ENCODE results near the gene KCNK4. TPM values are rescaled to one million over a fixed set of nuclear protein-coding genes. Genes with fewer than 3 reads are reported as not detected.

Gene KCNK4
- polyA plus RNA-seq, 1 donor from 2014 or later, result 1.0 TPM

GRCh38 chr11:64268893-64269539 is 22.1 kb upstream of the KCNK4 start:
- H3K36me3 ChIP-seq (ENCODE audit: insufficient read depth, low read length), result no peaks in the 10 kb centered on the region
- H3K4me2 ChIP-seq (ENCODE audit: low read length), result peak overlapping the region; percentile 89
- H3K9me3 ChIP-seq (ENCODE audit: low read length), result no peaks in the 10 kb centered on the region
- H3K27ac ChIP-seq (ENCODE audit: low read length), result peak overlapping the region; percentile 87
- no peaks in the 10 kb centered on the region for H3K79me2 ChIP-seq (replicated peaks; ENCODE audit: insufficient read depth, low read length)
- peak overlapping the region; percentile 45 for H2AFZ ChIP-seq (ENCODE audit: low read depth, low read length)
- no peaks in the 10 kb centered on the region for H3K27me3 ChIP-seq (ENCODE audit: insufficient read depth, low read depth, low read length)
- TF ChIP-seq REST (IDR thresholded peaks at IDR 0.05; ENCODE audit: borderline replicate concordance) (no peak), EZH2 (IDR thresholded peaks at IDR 0.05; ENCODE audit: borderline replicate concordance, insufficient read depth, low read length, poor library complexity, severe bottlenecking) (no peak), POLR2AphosphoS5 (IDR thresholded peaks at IDR 0.05) (no peak), MXI1 (conservative IDR thresholded peaks at IDR 0.05; ENCODE audit: poor library complexity, severe bottlenecking) (no peak), TAF1 (IDR thresholded peaks at IDR 0.05; ENCODE audit: low read depth) (no peak), EP300 (conservative IDR thresholded peaks at IDR 0.05; ENCODE audit: poor library complexity, severe bottlenecking) (no peak), SMC3 (conservative IDR thresholded peaks at IDR 0.05; ENCODE audit: poor library complexity) (no peak), RAD21 (conservative IDR thresholded peaks at IDR 0.05) (no peak)
- TF ChIP-seq, protein P1, sequence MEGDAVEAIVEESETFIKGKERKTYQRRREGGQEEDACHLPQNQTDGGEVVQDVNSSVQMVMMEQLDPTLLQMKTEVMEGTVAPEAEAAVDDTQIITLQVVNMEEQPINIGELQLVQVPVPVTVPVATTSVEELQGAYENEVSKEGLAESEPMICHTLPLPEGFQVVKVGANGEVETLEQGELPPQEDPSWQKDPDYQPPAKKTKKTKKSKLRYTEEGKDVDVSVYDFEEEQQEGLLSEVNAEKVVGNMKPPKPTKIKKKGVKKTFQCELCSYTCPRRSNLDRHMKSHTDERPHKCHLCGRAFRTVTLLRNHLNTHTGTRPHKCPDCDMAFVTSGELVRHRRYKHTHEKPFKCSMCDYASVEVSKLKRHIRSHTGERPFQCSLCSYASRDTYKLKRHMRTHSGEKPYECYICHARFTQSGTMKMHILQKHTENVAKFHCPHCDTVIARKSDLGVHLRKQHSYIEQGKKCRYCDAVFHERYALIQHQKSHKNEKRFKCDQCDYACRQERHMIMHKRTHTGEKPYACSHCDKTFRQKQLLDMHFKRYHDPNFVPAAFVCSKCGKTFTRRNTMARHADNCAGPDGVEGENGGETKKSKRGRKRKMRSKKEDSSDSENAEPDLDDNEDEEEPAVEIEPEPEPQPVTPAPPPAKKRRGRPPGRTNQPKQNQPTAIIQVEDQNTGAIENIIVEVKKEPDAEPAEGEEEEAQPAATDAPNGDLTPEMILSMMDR (IDR thresholded peaks at IDR 0.05; ENCODE audit: poor library complexity, severe bottlenecking), result no peak
- no peaks in the 10 kb centered on the region for H3K9me2 ChIP-seq (ENCODE audit: insufficient read depth, low read length)
- peaks cover 6% of the 10 kb centered on the region for H3F3A ChIP-seq (ENCODE audit: insufficient read depth, low read length, poor library complexity, severe bottlenecking)
- H4K20me1 ChIP-seq (ENCODE audit: insufficient read depth), result no peaks in the 10 kb centered on the region
- H3K4me3 ChIP-seq (ENCODE audit: low read length), result peak overlapping the region; percentile 96
- peak overlapping the region; percentile 87 for H3K9ac ChIP-seq (ENCODE audit: low read length)

DNA sequence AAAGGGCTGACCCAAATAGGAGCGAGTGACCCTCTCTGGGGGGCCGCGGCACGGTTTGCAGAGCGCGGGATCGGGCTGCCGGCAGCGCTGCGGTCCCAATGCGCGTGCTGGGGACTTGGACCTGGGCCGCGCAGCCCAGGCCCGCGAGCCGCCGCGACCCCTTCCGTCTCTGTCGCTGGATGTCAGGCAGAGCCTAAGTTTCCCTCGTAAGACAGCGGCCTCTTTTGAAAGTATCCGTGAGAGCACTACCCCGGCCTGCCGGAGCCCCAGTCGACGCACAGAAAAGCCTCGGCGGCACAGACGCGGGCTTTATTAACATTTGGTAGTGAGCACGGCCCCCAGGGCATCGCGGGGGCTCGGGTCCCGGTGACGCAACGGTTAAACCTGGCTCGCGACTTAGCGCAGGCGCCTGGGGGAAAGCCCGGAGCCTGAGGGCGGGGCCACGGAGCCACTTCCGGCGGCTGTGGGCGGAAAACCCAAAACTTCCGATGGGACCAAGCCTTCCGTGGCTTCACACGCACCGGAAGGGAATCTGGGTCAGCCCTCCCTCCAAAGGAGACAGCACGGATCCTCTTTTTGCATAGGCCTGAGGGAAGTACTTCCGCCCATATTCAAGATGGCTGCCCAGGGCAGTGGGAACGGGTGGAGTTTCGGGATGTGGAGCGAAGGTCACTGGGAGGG is 21.4 kb upstream of the KCNK4 start:
- peak; percentile 70 for TF ChIP-seq RAD21 (conservative IDR thresholded peaks at IDR 0.05)
- TF ChIP-seq EZH2 (IDR thresholded peaks at IDR 0.05; ENCODE audit: borderline replicate concordance, insufficient read depth, low read length, poor library complexity, severe bottlenecking), result no peak
- TF ChIP-seq MXI1 (conservative IDR thresholded peaks at IDR 0.05; ENCODE audit: poor library complexity, severe bottlenecking), result peak; percentile 71
- peak; percentile 70 for TF ChIP-seq SMC3 (conservative IDR thresholded peaks at IDR 0.05; ENCODE audit: poor library complexity)
- TF ChIP-seq TAF1 (IDR thresholded peaks at IDR 0.05; ENCODE audit: low read depth), result peak; percentile 49
- peak; percentile 76 for TF ChIP-seq POLR2AphosphoS5 (IDR thresholded peaks at IDR 0.05)
- TF ChIP-seq, protein P1 (IDR thresholded peaks at IDR 0.05; ENCODE audit: poor library complexity, severe bottlenecking), result peak; percentile 62
- no peak for TF ChIP-seq REST (IDR thresholded peaks at IDR 0.05; ENCODE audit: borderline replicate concordance)
- TF ChIP-seq EP300 (conservative IDR thresholded peaks at IDR 0.05; ENCODE audit: poor library complexity, severe bottlenecking), result peak; percentile 39
- H3K9me3 ChIP-seq (ENCODE audit: low read length), result no peaks in the 10 kb centered on the region
- H3K9me2 ChIP-seq (ENCODE audit: insufficient read depth, low read length), result no peaks in the 10 kb centered on the region
- peaks cover 6% of the 10 kb centered on the region for H3F3A ChIP-seq (ENCODE audit: insufficient read depth, low read length, poor library complexity, severe bottlenecking)
- peak overlapping the region; percentile 96 for H3K4me3 ChIP-seq (ENCODE audit: low read length)
- H3K27ac ChIP-seq (ENCODE audit: low read length), result peak overlapping the region; percentile 87
- peak overlapping the region; percentile 97 for H3K4me2 ChIP-seq (ENCODE audit: low read length)
- no peaks in the 10 kb centered on the region for H4K20me1 ChIP-seq (ENCODE audit: insufficient read depth)
- peak overlapping the region; percentile 87 for H3K9ac ChIP-seq (ENCODE audit: low read length)
- no peaks in the 10 kb centered on the region for H3K27me3 ChIP-seq (ENCODE audit: insufficient read depth, low read depth, low read length)
- no peaks in the 10 kb centered on the region for H3K36me3 ChIP-seq (ENCODE audit: insufficient read depth, low read length)
- peak overlapping the region; percentile 45 for H2AFZ ChIP-seq (ENCODE audit: low read depth, low read length)
- no peaks in the 10 kb centered on the region for H3K79me2 ChIP-seq (replicated peaks; ENCODE audit: insufficient read depth, low read length)

Data from neural cell (in vitro differentiated cells).